HepG2 (cell line): ENCODE data around the gene IP6K3. TPM values are rescaled to one million over a fixed set of nuclear protein-coding genes. Genes with fewer than 3 reads are reported as not detected.

Source experiments
- ATAD3A ChIP-seq: sonication (generic); formaldehyde crosslinking; IDR thresholded peaks from 2 replicates; pipeline ENCODE4 v1.4.0; 2020; ENCODE audit warnings: missing genetic modification reagents
- ATF4 ChIP-seq, 2 experiments: fragments of 450-650 bp in 1 of 2; sonication (generic) in 1 of 2; formaldehyde crosslinking; IDR thresholded peaks; 2 replicates each; pipeline versions ENCODE4 v1.5.0 to v1.8.0; 2020 to 2022; ENCODE audit warnings: mild to moderate bottlenecking in 1 of 2, missing genetic modification reagents in 1 of 2
- BRD4 ChIP-seq: sonication (generic); formaldehyde crosslinking; IDR thresholded peaks from 2 replicates; pipeline ENCODE4 v1.4.0; 2020; ENCODE audit warnings: missing genetic modification reagents
- EP300 ChIP-seq, 3 experiments: sonication (generic) in 1 of 3; formaldehyde crosslinking in 1 of 3; IDR thresholded peaks; 2 replicates each; pipeline versions ENCODE4 v1.5.1 to v1.6.1; 2011 to 2020; ENCODE audit warnings: low read depth in 2 of 3, low read length in 2 of 3, borderline replicate concordance in 1 of 3, improper control_type of control experiment in 1 of 3, mild to moderate bottlenecking in 1 of 3, missing genetic modification reagents in 1 of 3, moderate library complexity in 1 of 3
- FIP1L1 ChIP-seq: fragments of 200-400 bp; formaldehyde crosslinking; IDR thresholded peaks from 2 replicates; pipeline ENCODE4 v1.6.1; 2018; ENCODE audit warnings: low read depth, mild to moderate bottlenecking, low read length, moderate library complexity, borderline replicate concordance; ENCODE audit not compliant: insufficient read depth
- FOSL2 ChIP-seq: sonication (generic); formaldehyde crosslinking; IDR thresholded peaks from 2 replicates; pipeline ENCODE4 v1.4.0; 2020; ENCODE audit warnings: missing genetic modification reagents
- GLMP ChIP-seq: sonication (generic); formaldehyde crosslinking; IDR thresholded peaks from 2 replicates; pipeline ENCODE4 v1.9.0; 2021; ENCODE audit warnings: missing genetic modification reagents, mild to moderate bottlenecking, borderline replicate concordance
- HNF1B ChIP-seq: sonication (generic); formaldehyde crosslinking; IDR thresholded peaks from 2 replicates; pipeline ENCODE4 v1.5.1; 2020; ENCODE audit warnings: mild to moderate bottlenecking, moderate library complexity, missing genetic modification reagents
- KAT8 ChIP-seq: IDR thresholded peaks from 2 replicates; pipeline ENCODE4 v1.6.1; 2016; ENCODE audit warnings: missing genetic modification reagents, missing compliant biosample characterization
- KDM5B ChIP-seq: sonication (generic); formaldehyde crosslinking; IDR thresholded peaks from 2 replicates; pipeline ENCODE4 v1.4.0; 2020; ENCODE audit warnings: missing genetic modification reagents, mild to moderate bottlenecking, borderline replicate concordance
- MAFF ChIP-seq: IDR thresholded peaks from 2 replicates; pipeline ENCODE4 v1.6.1; 2011; ENCODE audit warnings: low read depth, low read length, improper control_type of control experiment
- MED13 ChIP-seq: sonication (generic); formaldehyde crosslinking; IDR thresholded peaks from 2 replicates; pipeline ENCODE4 v1.5.0; 2020; ENCODE audit warnings: missing genetic modification reagents
- NR1H2 ChIP-seq: sonication (generic); formaldehyde crosslinking; IDR thresholded peaks from 2 replicates; pipeline ENCODE4 v1.8.1; 2022; ENCODE audit warnings: low read depth, missing genetic modification reagents, borderline replicate concordance
- PAX8 ChIP-seq: sonication (generic); formaldehyde crosslinking; IDR thresholded peaks from 2 replicates; pipeline ENCODE4 v1.8.0; 2022; ENCODE audit warnings: mild to moderate bottlenecking, missing genetic modification reagents, borderline replicate concordance
- SMAD3 ChIP-seq: sonication (generic); formaldehyde crosslinking; IDR thresholded peaks from 2 replicates; pipeline ENCODE4 v1.4.0; 2020; ENCODE audit warnings: missing genetic modification reagents
- TCF7 ChIP-seq: sonication (generic); IDR thresholded peaks from 2 replicates; pipeline ENCODE4 v1.6.1; 2016; ENCODE audit warnings: antibody characterized with exemption, low read depth
- ZBTB46 ChIP-seq: sonication (generic); formaldehyde crosslinking; IDR thresholded peaks from 2 replicates; pipeline ENCODE4 v1.4.0; 2020; ENCODE audit warnings: mild to moderate bottlenecking, missing genetic modification reagents, borderline replicate concordance
- ZFY ChIP-seq: sonication (generic); formaldehyde crosslinking; IDR thresholded peaks from 2 replicates; pipeline ENCODE4 v1.4.0; 2020; ENCODE audit warnings: missing genetic modification reagents
- ZNF121 ChIP-seq: sonication (generic); formaldehyde crosslinking; IDR thresholded peaks from 2 replicates; pipeline ENCODE4 v1.5.0; 2020; ENCODE audit warnings: mild to moderate bottlenecking, missing genetic modification reagents
- ZNF136 ChIP-seq: sonication (generic); formaldehyde crosslinking; IDR thresholded peaks from 2 replicates; pipeline ENCODE4 v1.8.1; 2022; ENCODE audit warnings: low read depth, mild to moderate bottlenecking, moderate library complexity, missing genetic modification reagents
- ZNF234 ChIP-seq: sonication (generic); formaldehyde crosslinking; conservative IDR thresholded peaks from 2 replicates; pipeline ENCODE4 v1.5.1; 2020; ENCODE audit warnings: mild to moderate bottlenecking, missing genetic modification reagents
- ZNF383 ChIP-seq: sonication (generic); formaldehyde crosslinking; IDR thresholded peaks from 2 replicates; pipeline ENCODE4 v1.4.0; 2020; ENCODE audit warnings: missing genetic modification reagents, mild to moderate bottlenecking, borderline replicate concordance
- ZNF562 ChIP-seq: sonication (generic); formaldehyde crosslinking; IDR thresholded peaks from 2 replicates; pipeline ENCODE4 v1.8.0; 2022; ENCODE audit warnings: missing genetic modification reagents, borderline replicate concordance
- ZNF569 ChIP-seq: sonication (generic); formaldehyde crosslinking; IDR thresholded peaks from 2 replicates; pipeline ENCODE4 v1.5.0; 2020; ENCODE audit warnings: mild to moderate bottlenecking, missing genetic modification reagents, moderate library complexity, borderline replicate concordance
- ZNF879 ChIP-seq: sonication (generic); formaldehyde crosslinking; IDR thresholded peaks from 2 replicates; pipeline ENCODE4 v1.8.1; 2023; ENCODE audit warnings: missing genetic modification reagents
- polyA plus RNA-seq, 8 experiments: library from polyadenylated mRNA; depleted of rRNA in 3 of 8; stranded (reverse) in 7 of 8; unstranded in 1 of 8; fragments of >200 nt; fragmentation: Illumina TruSeq in 4 of 8; extraction: Trizol in 4 of 8; gene quantifications; 2 replicates each; pipeline versions ENCODE4 v1.2.1 to v1.2.3, GENCODE V29; 2011 to 2016; ENCODE audit warnings: low read depth in 4 of 8, missing spikeins in 1 of 8, mixed read lengths in 1 of 8; ENCODE audit not compliant: insufficient read depth in 1 of 8
- total RNA-seq, 5 experiments: library from RNA; depleted of rRNA; stranded (reverse); fragments of >200 nt; fragmentation: Illumina TruSeq; extraction: Trizol; gene quantifications; 2 replicates each; pipeline ENCODE4 v1.2.3, GENCODE V29; 2016; ENCODE audit warnings: low read depth in 1 of 5

IP6K3 gene
- total and polyA plus RNA-seq, 2 of the 13 experiments (the other 11 are each of a cell fraction or from before 2014, with no cell fraction given): 0.11 to 0.18 TPM

GRCh38 chr6:33787954-33788693, 41.4 kb upstream of the IP6K3 start (continued):
- TF ChIP-seq HNF1B (CRISPR knock-in tag) (no peak), KDM5B (no peak), ZNF121 (CRISPR knock-in tag) (no peak), KAT8 (peak; percentile 84), SMAD3 (CRISPR knock-in tag) (peak; percentile 37; the same call in 1 of the 2 replicates), NR1H2 (CRISPR knock-in tag) (no peak), MAFF (no peak), ZBTB46 (CRISPR knock-in tag) (no peak; the same call in 1 of the 2 replicates), FOSL2 (CRISPR knock-in tag) (peak; percentile 49), FIP1L1 (no peak), GLMP (CRISPR knock-in tag) (no peak), ZFY (no peak), ATAD3A (CRISPR knock-in tag) (no peak), BRD4 (CRISPR knock-in tag) (peak; percentile 75; the same call in 1 of the 2 replicates), PAX8 (CRISPR knock-in tag) (no peak), EP300 (IDR thresholded peaks at IDR 0.05; ENCODE audit: low read depth in 2 of 2, low read length in 2 of 2) (no peak), EP300 (CRISPR knock-in tag; IDR thresholded peaks at IDR 0.05; ENCODE audit: borderline replicate concordance) (no peak; the same call in 1 of the 2 replicates), ATF4 (CRISPR knock-in tag; IDR thresholded peaks at IDR 0.05) (no peak), ZNF234 (CRISPR knock-in tag) (no peak), ZNF383 (CRISPR knock-in tag) (no peak), ZNF136 (0 out of 2 replicates have a peak, but pooled peaks have one; percentile 54), ZNF569 (CRISPR knock-in tag) (no peak), TCF7 (no peak), MED13 (CRISPR knock-in tag) (peak; percentile 45; the same call in 1 of the 2 replicates), ZNF879 (CRISPR knock-in tag) (no peak), ZNF562 (CRISPR knock-in tag) (no peak)
